Skeletal muscle cell (primary cell): ENCODE measurements around the gene NR1D1.

ENCODE experiments used
- DNase-seq: peaks from one replicate; pipeline ENCODE4 v3.0.0-alpha.2; 2010; ENCODE audit warnings: low read depth
- H3K4me3 ChIP-seq: 2 replicates; pipeline ENCODE4 v1.5.1; 2011; ENCODE audit warnings: low read depth, mild to moderate bottlenecking, control low read depth, low read length, moderate library complexity

Gene NR1D1

GRCh38 chr17:40068129-40068581 lies 32.2 kb downstream of the NR1D1 start:
- peak overlapping the region; percentile 2 for H3K4me3 ChIP-seq
- no peak for DNase-seq

- no peak for DNase-seq
- no peak overlapping the region for H3K4me3 ChIP-seq
Measured at GRCh38 chr17:40067710-40068109, 32.7 kb downstream of the NR1D1 start.

GRCh38 chr17:40065769-40066510 lies 34.4 kb downstream of the NR1D1 start:
- no peak overlapping the region for H3K4me3 ChIP-seq

GRCh38 chr17:40064971-40065768 lies 35.2 kb downstream of the NR1D1 start:
- peak overlapping the region; percentile 93 for H3K4me3 ChIP-seq
- DNase-seq, result no peak

More at GRCh38 chr17:40065769-40066510, 34.4 kb downstream of the NR1D1 start:
- no peak for DNase-seq

GRCh38 chr17:40063901-40064531 lies 36.4 kb downstream of the NR1D1 start:
- peak overlapping the region; percentile 93 for H3K4me3 ChIP-seq
- DNase-seq, result no peak

- H3K4me3 ChIP-seq, result peak overlapping the region; percentile 93
- DNase-seq, result no peak
Measured at GRCh38 chr17:40063187-40063771, 37.1 kb downstream of the NR1D1 start.

GRCh38 chr17:40062329-40063186 lies 37.8 kb downstream of the NR1D1 start, which contains the start of gene THRA:
Gene THRA (plus strand): TSS chr17:40062965. CDS start chr17:40074489, 11,524 bp downstream.
- peak within 1 kb of the TSS; percentile 93 for H3K4me3 ChIP-seq
- no peak for DNase-seq

GRCh38 chr17:40061609-40062038 lies 38.8 kb downstream of the NR1D1 start:
- DNase-seq, result no peak
- no peak overlapping the region for H3K4me3 ChIP-seq

GRCh38 chr17:40060887-40061608 lies 39.3 kb downstream of the NR1D1 start:
- DNase-seq, result no peak

GRCh38 chr17:40059729-40060475 lies 40.5 kb downstream of the NR1D1 start:
- no peak overlapping the region for H3K4me3 ChIP-seq
- no peak for DNase-seq

More at GRCh38 chr17:40060887-40061608, 39.3 kb downstream of the NR1D1 start:
- H3K4me3 ChIP-seq, result no peak overlapping the region

- H3K4me3 ChIP-seq, result no peak overlapping the region
- DNase-seq, result no peak
Measured at GRCh38 chr17:40058865-40059264, 41.5 kb downstream of the NR1D1 start.

- no peak for DNase-seq
- H3K4me3 ChIP-seq, result no peak overlapping the region
Measured at GRCh38 chr17:40058186-40058784, 42.1 kb downstream of the NR1D1 start.

- DNase-seq, result no peak
- H3K4me3 ChIP-seq, result no peak overlapping the region
Measured at GRCh38 chr17:40056379-40057015, 43.9 kb downstream of the NR1D1 start.
